ENCODE data around the gene MORC3. TPM values are rescaled to one million over a fixed set of nuclear protein-coding genes. Genes with fewer than 3 reads are reported as not detected.
"Not testable (repeated sequence)": the region's sequence is repeated elsewhere in the genome, so short reads cannot be mapped to it uniquely, and the experiment has no call there.

The MORC3 gene
- total RNA-seq, 8 experiments from 2014 or later, result 28.7 to 211 (median 36.1) TPM

DNA sequence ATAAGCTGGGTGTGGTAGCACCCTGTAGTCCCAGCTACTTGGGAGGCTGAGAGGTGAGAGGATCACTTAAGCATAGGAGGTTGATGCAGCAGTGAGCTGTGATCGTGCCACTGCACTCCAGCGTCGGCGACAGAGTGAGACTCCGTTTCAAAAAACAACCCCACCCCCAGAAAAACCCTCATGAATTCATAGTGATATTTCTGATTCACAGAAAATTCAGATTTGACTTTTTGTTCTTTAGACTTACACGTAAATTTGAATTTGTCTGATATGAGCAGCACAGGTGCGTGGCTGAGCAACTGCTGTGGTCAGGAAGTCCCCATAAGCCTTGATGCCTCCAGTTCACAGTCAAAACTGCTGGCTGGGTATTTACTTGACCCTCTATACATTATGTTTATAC, 10.0 kb upstream of the MORC3 start:
- no peaks in the 10 kb centered on the region for H3K4me1 ChIP-seq (replicated peaks in 1 of 2)
- ATAC-seq (replicated peaks in 6 of 8), result no peak
- WGBS, 10 experiments, result 80 to 100% (median 85%) methylated on average over 1 to 6 of the region's 7 CpGs; no CpG with 5 or more reads in 2 of the 10 experiments
- H3K4me3 ChIP-seq, result no peak overlapping the region
- H3K27ac ChIP-seq, result no peak overlapping the region
- in situ Hi-C loops (cut with MboI; ENCODE audit: low pct_unique_long_range_greater_than_20kb in 2 of 9, low sequenced_read_pairs in 9 of 9, unreplicated experiment in 9 of 9), result no loop called here

DNA sequence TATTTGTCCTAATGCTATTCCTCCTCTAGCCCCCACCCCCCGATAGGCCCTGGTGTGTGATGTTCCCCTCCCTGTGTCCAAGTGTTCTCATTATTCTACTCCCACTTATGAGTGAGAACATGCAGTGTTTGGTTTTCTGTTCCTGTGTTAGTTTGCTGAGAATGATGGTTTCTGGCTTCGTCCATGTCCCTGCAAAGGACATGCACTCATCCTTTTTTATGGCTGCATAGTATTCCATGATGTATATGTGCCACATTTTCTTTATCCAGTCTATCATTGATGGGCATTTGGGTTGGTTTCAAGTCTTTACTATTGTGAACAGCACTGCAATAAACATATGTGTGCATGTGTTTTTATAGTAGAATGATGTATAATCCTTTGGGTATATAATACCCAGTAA, 6.6 kb upstream of the MORC3 start:
- H3K27ac ChIP-seq; H3K4me3 ChIP-seq; ATAC-seq (replicated peaks in 6 of 8); H3K4me1 ChIP-seq (replicated peaks in 1 of 2); in situ Hi-C loops (cut with MboI; ENCODE audit: low pct_unique_long_range_greater_than_20kb in 2 of 9, low sequenced_read_pairs in 9 of 9, unreplicated experiment in 9 of 9): not testable (repeated sequence)
- WGBS, 10 experiments, result 60 to 100% (median 78%) methylated on average over 1 to 2 of the region's 2 CpGs; no CpG with 5 or more reads in 4 of the 10 experiments

DNA sequence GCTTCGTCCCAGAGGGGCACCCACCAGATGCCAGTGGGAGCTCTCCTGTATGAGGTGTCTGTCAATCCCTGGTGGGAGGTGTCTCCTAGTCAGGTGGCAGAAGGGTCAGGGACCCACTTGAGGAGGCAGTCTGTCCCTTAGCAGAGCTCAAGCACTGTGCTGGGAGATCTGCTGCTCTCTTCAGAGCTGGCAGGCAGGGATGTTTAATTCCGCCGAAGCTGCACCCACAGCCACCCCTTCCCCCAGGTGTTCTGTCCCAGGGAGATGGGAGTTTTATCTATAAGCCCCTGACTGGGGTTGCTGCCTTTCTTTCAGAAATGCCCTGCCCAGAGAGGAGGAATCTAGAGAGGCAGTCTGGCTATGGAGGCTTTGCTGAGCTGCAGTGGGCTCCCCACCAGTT, 4.0 kb upstream of the MORC3 start:
- in situ Hi-C loops (cut with MboI; ENCODE audit: low pct_unique_long_range_greater_than_20kb in 2 of 9, low sequenced_read_pairs in 9 of 9, unreplicated experiment in 9 of 9), result not testable (repeated sequence)
- WGBS, 10 experiments, result 80% methylated on average over 2 of the region's 3 CpGs; no CpG with 5 or more reads in 9 of the 10 experiments

DNA sequence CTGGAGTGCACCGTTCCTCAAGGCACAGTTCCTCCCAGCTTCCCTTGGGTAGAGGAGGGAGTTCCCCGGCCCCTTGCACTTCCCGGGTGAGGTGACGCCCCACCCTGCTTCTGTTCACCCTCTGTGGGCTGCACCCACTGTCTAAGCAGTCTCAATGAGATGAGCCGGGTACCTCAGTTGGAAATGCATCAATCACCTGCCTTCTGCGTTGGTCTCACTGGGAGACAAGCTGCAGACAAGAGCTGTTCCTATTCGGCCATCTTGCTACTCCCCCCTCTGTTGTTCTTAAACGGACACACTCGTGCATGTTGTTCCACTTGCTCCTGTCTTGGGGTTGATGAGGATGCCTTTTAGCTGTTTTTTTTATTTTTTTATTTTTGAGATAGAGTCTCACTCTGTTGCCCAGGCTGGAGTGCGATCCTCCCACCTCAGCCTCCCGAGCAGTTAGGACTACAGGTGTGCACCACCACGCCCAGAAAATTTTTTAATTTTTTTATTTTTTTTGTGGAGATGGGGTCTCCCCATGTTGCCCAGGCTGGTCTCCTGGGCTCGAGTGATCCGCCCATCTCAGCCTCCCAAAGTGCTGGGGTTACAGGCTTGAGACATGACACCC, 3.0 kb upstream of the MORC3 start:
- no peak overlapping the region for H3K4me3 ChIP-seq
- in situ Hi-C loops (cut with MboI; ENCODE audit: low pct_unique_long_range_greater_than_20kb in 2 of 9, low sequenced_read_pairs in 9 of 9, unreplicated experiment in 9 of 9), result no loop called here
- H3K27ac ChIP-seq, result no peak overlapping the region
- no peak for ATAC-seq (replicated peaks in 6 of 8)
- peaks cover under 1 to 4% of the 10 kb centered on the region in 2 donors for H3K4me1 ChIP-seq (replicated peaks in 1 of 2)
- 60 to 100% (median 81%) methylated on average over 1 to 9 of the region's 14 CpGs; no CpG with 5 or more reads in 1 of the 10 experiments for WGBS, 10 experiments

More for the DNA sequence above, 4.0 kb upstream of the MORC3 start:
- not testable (repeated sequence) for H3K4me3 ChIP-seq; H3K27ac ChIP-seq; H3K4me1 ChIP-seq (replicated peaks in 1 of 2); ATAC-seq (replicated peaks in 6 of 8)

DNA sequence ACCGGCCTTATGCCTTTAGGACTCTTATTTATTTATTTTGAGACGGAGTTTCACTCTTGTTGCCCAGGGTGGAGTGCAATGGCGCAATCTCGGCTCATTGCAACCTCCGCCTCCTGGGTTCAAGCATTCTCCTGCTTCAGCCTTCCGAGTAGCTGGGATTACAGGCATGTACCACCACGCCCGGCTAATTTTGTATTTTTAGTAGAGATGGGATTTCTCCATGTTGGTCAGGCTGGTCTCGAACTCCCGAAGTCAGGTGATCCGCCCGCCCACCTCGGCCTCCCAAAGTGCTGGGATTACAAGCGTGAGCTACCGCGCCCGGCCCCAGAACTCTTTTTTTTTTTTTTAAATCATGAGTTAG, 611 bp upstream of the MORC3 start:
- ATAC-seq (replicated peaks in 6 of 8); in situ Hi-C loops (cut with MboI; ENCODE audit: low pct_unique_long_range_greater_than_20kb in 2 of 9, low sequenced_read_pairs in 9 of 9, unreplicated experiment in 9 of 9); H3K4me1 ChIP-seq (replicated peaks in 1 of 2): not testable (repeated sequence)
- peak overlapping the region; percentile 25 to 69 for H3K27ac ChIP-seq
- H3K4me3 ChIP-seq, result peak overlapping the region; percentile 25 to 75 (median 59)
- 0 to 95% (median 33%) methylated on average over 3 to 12 of the region's 17 CpGs; no CpG with 5 or more reads in 2 of the 10 experiments for WGBS, 10 experiments

DNA sequence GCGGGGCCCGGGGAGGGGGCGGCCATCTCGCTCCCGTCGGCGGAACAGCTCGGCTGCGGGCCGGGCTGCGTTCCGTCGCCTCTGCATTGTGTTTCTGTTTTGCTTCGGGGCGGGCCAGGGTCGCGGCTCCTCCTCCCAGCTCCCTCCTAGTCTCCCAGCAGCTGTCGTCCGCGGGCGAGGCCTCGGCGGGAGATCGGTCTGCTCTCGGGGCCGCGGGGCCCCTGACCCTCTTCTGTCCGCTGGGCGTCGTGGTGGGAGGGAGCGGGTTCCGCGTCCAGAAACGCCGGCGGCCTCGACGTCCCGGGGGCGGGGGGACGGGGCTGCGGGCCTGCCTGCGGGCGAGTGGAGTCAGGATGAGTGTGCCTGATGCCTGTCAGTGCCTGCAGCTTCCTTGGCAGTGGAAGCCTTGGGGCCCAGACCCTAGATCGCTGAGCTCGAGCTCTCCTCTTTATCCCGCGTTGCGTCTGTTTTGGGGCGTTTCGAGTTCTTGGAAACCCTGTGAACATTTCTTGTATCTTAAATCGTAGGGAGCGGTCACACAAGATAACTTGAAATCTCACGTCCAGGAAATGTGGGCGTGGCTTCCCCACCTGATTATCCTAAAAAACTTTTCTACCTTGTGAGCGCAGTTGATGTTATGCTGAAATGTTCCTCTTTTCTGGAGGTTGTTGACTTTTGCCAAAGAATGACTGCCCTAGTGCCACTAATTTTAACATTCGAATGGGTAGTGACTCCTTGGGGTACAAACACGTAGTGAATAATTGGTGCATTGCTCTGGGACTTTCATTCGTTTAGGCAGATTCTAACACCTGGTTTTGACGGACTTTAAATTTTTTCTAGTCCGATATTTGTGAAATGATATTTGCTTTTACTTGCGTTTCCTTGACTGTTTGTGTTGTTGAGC, 676 bp downstream of the MORC3 start:
- Histone ChIP-seq H3K4me3 (peak overlapping the region; percentile 59 to 75 (median 71)), H3K27ac (peak overlapping the region; percentile 95 to 99), H3K4me1 (replicated peaks in 1 of 2) (peaks cover 4 to 5% of the 10 kb centered on the region in 2 donors)
- in situ Hi-C loops (cut with MboI; ENCODE audit: low pct_unique_long_range_greater_than_20kb in 2 of 9, low sequenced_read_pairs in 9 of 9, unreplicated experiment in 9 of 9), result no loop called here
- peak in 6 of 8 experiments; percentile 45 to 62 (median 60) for ATAC-seq (replicated peaks in 6 of 8)
- WGBS, 10 experiments, result 0 to 5% (median 0%) methylated on average over 1 to 14 of the region's 62 CpGs

DNA sequence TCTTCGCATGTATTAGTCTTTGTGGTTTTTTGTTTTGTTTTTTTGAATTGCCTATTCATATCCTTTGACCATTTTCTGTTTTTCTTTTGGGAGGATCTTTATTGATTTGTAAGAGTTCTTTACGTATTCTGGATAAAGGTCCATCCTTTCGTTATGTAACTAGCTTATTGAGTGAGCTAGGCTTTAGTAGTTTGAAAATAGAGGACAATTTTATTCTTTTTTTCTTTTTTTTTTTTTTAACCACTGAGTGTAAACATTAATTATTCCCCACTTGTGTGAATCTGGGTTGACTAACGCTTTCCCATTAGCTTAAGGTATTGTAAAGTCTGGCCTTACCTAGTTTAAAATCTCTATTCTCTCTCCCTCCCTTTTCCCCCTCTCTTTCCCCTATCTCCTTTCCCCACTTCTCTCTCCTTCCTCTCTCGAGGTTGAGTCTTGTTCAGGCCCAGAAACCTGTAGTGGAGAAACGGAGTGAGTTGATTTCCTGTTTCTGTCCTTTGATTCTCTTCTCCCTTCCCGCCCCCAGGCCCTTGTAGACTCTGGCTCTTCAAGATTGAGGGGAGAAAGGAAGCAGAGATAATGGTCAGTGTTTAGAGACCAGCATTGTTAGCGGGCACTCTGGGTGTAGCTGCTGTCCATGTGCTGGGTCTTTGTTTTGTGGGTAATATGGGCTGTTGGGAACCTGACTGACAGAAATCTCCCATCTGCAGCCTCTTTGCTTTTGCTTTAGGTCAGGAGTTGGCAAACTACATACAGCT, 1.5 kb downstream of the MORC3 start:
- peak overlapping the region in 1 of 2 donors; percentile 99 for H3K27ac ChIP-seq
- 0 to 13% (median 1%) methylated on average over 1 to 8 of the region's 8 CpGs for WGBS, 10 experiments
- peak in 1 of 8 experiments; percentile 27 for ATAC-seq (replicated peaks in 6 of 8)
- peak overlapping the region; percentile 59 to 75 (median 71) for H3K4me3 ChIP-seq
- H3K4me1 ChIP-seq (replicated peaks in 1 of 2), result peaks cover 4 to 5% of the 10 kb centered on the region in 2 donors
- in situ Hi-C loops (cut with MboI; ENCODE audit: low pct_unique_long_range_greater_than_20kb in 2 of 9, low sequenced_read_pairs in 9 of 9, unreplicated experiment in 9 of 9), result no loop called here

DNA sequence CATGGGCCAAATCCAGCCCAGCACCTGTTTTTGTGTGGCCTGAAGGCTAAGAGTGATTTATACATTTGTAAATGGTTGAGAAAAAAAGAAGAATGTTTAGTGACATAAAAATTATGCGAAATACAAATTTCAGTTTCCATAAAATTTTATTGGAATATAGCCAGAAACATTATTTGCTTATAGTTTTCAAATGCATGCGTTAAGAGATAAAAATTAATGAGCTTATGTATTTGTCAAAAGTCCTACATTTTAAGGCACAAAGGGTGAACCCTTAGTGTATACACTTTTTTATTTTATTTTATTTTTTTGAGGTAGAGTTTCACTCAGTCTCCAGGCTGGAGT, 2.1 kb downstream of the MORC3 start:
- WGBS, 10 experiments, result 0 to 89% (median 37%) methylated on average over 1 to 2 of the region's 2 CpGs
- ATAC-seq (replicated peaks in 6 of 8), result no peak
- in situ Hi-C loops (cut with MboI; ENCODE audit: low pct_unique_long_range_greater_than_20kb in 2 of 9, low sequenced_read_pairs in 9 of 9, unreplicated experiment in 9 of 9), result no loop called here
- H3K27ac ChIP-seq, result no peak overlapping the region
- H3K4me1 ChIP-seq (replicated peaks in 1 of 2), result peaks cover 4 to 5% of the 10 kb centered on the region in 2 donors
- H3K4me3 ChIP-seq, result peak overlapping the region; percentile 59 to 75 (median 71)

DNA sequence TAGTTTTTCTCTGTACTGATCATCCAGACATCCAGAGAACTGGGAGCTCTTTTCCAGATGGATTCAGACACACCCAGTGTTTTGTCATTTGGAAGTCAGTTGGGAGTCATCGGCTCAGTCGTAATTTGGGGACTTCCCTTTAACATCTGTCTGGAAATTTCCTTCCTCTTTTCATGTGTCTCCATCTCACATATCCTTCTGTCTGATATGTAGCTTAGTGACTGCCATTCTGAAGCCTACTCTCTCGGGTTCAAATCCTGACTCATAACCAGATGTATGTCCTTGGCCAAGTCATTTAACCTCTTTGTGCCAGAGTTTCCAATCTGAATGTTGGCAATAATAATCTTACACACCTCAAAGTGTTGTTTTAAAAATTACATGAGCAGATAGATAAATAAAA, 3.0 kb downstream of the MORC3 start:
- ATAC-seq (replicated peaks in 6 of 8), result no peak
- Histone ChIP-seq H3K27ac (no peak overlapping the region), H3K4me3 (no peak overlapping the region), H3K4me1 (replicated peaks in 1 of 2) (peaks cover 4 to 5% of the 10 kb centered on the region in 2 donors)
- 0 to 100% (median 83%) methylated on average over 1 to 3 of the region's 3 CpGs; no CpG with 5 or more reads in 2 of the 10 experiments for WGBS, 10 experiments
- in situ Hi-C loops (cut with MboI; ENCODE audit: low pct_unique_long_range_greater_than_20kb in 2 of 9, low sequenced_read_pairs in 9 of 9, unreplicated experiment in 9 of 9), result no loop called here

DNA sequence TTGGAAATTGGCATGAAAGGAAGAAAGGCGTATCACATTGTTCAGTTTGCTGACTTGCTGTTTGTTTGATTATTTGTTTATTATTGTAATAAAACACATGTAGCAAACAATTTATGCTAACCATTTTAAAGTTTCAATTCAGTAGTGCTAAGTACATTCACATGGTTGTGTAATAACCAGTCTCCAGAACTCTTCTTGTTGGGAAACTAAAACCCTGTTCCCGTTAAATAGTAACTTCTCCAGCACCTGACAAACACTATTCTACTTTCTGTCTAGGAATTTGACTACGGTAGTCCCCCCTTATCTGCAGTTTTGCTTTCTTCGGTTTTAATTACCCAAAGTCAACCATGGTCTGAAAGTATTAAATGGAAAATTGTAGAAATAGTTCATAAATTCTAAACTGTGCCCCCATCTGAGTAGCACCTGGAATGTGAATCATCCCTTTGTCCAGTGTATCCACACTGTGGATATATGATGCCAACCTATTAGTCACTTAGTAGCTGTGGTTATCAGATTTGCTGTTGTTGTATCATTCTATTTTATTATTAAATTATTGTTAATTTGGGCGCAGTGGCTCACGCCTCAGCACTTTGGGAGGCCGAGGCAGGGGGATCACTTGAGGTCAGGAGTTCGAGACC, 5.5 kb downstream of the MORC3 start:
- in situ Hi-C loops (cut with MboI; ENCODE audit: low pct_unique_long_range_greater_than_20kb in 2 of 9, low sequenced_read_pairs in 9 of 9, unreplicated experiment in 9 of 9), result loop anchor here in 3 of 9 experiments (25.0 kb wide), 2 partner anchors 163 to 188 kb away; partner anchors contain the start of genes CBR3 (in 2 of the 3) and DOP1B (in 1 of the 3)
- H3K4me1 ChIP-seq (replicated peaks in 1 of 2), result peaks cover 0 to 5% of the 10 kb centered on the region in 2 donors
- no peak overlapping the region for H3K4me3 ChIP-seq
- H3K27ac ChIP-seq, result no peak overlapping the region
- WGBS, 10 experiments, result 46 to 100% (median 96%) methylated on average over 2 to 8 of the region's 8 CpGs; no CpG with 5 or more reads in 1 of the 10 experiments
- ATAC-seq (replicated peaks in 6 of 8), result no peak

DNA sequence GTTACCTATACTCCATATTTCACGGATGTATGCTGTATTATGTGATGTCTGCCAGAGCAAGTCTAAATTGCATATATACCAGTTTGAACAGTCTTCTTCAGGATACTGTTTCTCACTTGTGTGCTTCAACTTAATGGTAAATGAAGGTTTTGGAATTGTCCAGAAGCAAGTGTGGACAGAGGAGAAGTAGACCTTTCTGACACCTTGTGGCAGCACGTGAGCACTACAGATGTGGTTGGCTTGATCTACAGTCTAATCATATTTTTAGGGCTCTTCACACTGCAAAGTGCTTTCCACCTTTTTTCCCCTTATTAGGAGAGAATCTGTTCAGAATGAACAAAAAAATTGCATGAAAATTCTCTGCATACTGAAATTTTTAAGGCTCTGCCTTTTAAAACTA, 10.9 kb downstream of the MORC3 start:
- no peak overlapping the region for H3K27ac ChIP-seq
- no peaks in the 10 kb centered on the region for H3K4me1 ChIP-seq (replicated peaks in 1 of 2)
- ATAC-seq (replicated peaks in 6 of 8), result peak in 4 of 8 experiments; percentile 36 to 72 (median 66)
- H3K4me3 ChIP-seq, result no peak overlapping the region
- in situ Hi-C loops (cut with MboI; ENCODE audit: low pct_unique_long_range_greater_than_20kb in 2 of 9, low sequenced_read_pairs in 9 of 9, unreplicated experiment in 9 of 9), result loop anchor here in 3 of 9 experiments (25.0 kb wide), 2 partner anchors 169 to 194 kb away; partner anchors contain the start of genes CBR3 (in 2 of the 3) and DOP1B (in 1 of the 3)
- WGBS, 10 experiments, result 40 to 100% (median 83%) methylated on average over 1 to 2 of the region's 2 CpGs; no CpG with 5 or more reads in 3 of the 10 experiments

DNA sequence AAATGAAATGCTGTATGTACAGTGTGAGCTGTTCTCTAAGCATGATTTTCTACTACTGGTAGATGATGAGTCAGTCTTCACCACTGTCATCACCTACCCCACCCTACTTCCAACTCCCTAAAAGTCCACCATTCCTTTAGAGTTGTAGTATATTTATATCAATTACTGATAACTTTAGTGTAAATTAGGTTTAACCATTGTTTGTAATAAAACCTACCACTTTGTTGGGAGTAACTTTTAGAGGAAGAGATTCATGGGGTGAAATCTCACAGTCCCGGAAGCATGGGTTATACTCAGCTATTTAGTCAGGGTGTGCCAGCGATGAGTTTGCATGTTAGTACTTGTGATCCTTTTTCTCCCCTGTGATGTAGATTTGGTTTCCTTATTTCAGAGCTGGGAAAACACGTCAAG, 17.1 kb downstream of the MORC3 start:
- H3K4me3 ChIP-seq, result no peak overlapping the region
- 0 to 100% (median 92%) methylated on average over 1 to 3 of the region's 3 CpGs for WGBS, 10 experiments
- peak in 3 of 8 experiments; percentile 68 to 98 (median 96) for ATAC-seq (replicated peaks in 6 of 8)
- in situ Hi-C loops (cut with MboI; ENCODE audit: low pct_unique_long_range_greater_than_20kb in 2 of 9, low sequenced_read_pairs in 9 of 9, unreplicated experiment in 9 of 9), result loop anchor here in 3 of 9 experiments (25.0 kb wide), 2 partner anchors 175 to 200 kb away; partner anchors contain the start of genes CBR3 (in 2 of the 3) and DOP1B (in 1 of the 3)
- no peaks in the 10 kb centered on the region for H3K4me1 ChIP-seq (replicated peaks in 1 of 2)
- no peak overlapping the region for H3K27ac ChIP-seq
